GM23338 (cell line): ENCODE data around the gene RMDN3. TPM values are rescaled to one million over a fixed set of nuclear protein-coding genes. Genes with fewer than 3 reads are reported as not detected.

Experiments
- ATAC-seq: fragments of 200-7000 bp; cut with Tn5 transposase; 3 replicates; pipeline ENCODE4 v1.9.1; 2020
- DNase-seq: peaks from one replicate; pipeline ENCODE4 v3.0.0-alpha.2; 2015; ENCODE audit warnings: low spot score
- H2AFZ ChIP-seq: fragments of 200-600 bp; sonication (generic); 2 replicates; pipeline ENCODE4 v1.8.0; 2016; ENCODE audit warnings: antibody characterized with exemption, mild to moderate bottlenecking, moderate library complexity
- H3F3A ChIP-seq: fragments of 200-600 bp; sonication (generic); replicated peaks from 2 replicates; pipeline ENCODE4 v1.8.0; 2017; ENCODE audit warnings: antibody characterized with exemption, mixed run types, low read depth
- H3K27ac ChIP-seq: fragments of 200-600 bp; sonication (generic); 2 replicates; pipeline ENCODE4 v1.6.1; 2016; ENCODE audit warnings: low read depth
- H3K27me3 ChIP-seq: fragments of 200-600 bp; sonication (generic); 2 replicates; pipeline ENCODE4 v1.8.0; 2016; ENCODE audit warnings: mild to moderate bottlenecking, mixed run types, moderate library complexity; ENCODE audit not compliant: insufficient read depth
- H3K36me3 ChIP-seq: fragments of 200-600 bp; sonication (generic); 2 replicates; pipeline ENCODE4 v1.8.0; 2016; ENCODE audit warnings: mild to moderate bottlenecking; ENCODE audit not compliant: insufficient read depth
- H3K4me1 ChIP-seq: fragments of 200-600 bp; sonication (generic); 2 replicates; pipeline ENCODE4 v1.8.0; 2016; ENCODE audit warnings: mild to moderate bottlenecking, moderate library complexity; ENCODE audit not compliant: insufficient read depth
- H3K4me2 ChIP-seq: fragments of 200-600 bp; sonication (generic); 2 replicates; pipeline ENCODE4 v1.7.1; 2017; ENCODE audit warnings: mixed run types
- H3K4me3 ChIP-seq: fragments of 200-600 bp; sonication (generic); 2 replicates; pipeline ENCODE4 v1.6.1; 2016; ENCODE audit warnings: mixed run types
- H3K79me2 ChIP-seq: fragments of 200-600 bp; sonication (generic); replicated peaks from 2 replicates; pipeline ENCODE4 v1.8.0; 2017; ENCODE audit warnings: mild to moderate bottlenecking; ENCODE audit not compliant: insufficient read depth
- H3K9me2 ChIP-seq: fragments of 200-600 bp; sonication (generic); 2 replicates; pipeline ENCODE4 v1.8.0; 2017; ENCODE audit not compliant: insufficient read depth
- H4K20me1 ChIP-seq: fragments of 200-600 bp; sonication (generic); replicated peaks from 2 replicates; pipeline ENCODE4 v1.8.0; 2017; ENCODE audit warnings: mild to moderate bottlenecking; ENCODE audit not compliant: insufficient read depth
- H3K27ac Mint-ChIP-seq: 2 replicates; pipeline ENCODE4 v1.8.0; 2020; ENCODE audit warnings: inconsistent platforms, mild to moderate bottlenecking, moderate library complexity, mixed read lengths
- H3K27me3 Mint-ChIP-seq: 3 replicates; pipeline ENCODE4 v1.8.0; 2022; ENCODE audit warnings: low read depth, mild to moderate bottlenecking, moderate library complexity, mixed read lengths, inconsistent platforms; ENCODE audit not compliant: insufficient read depth, poor library complexity
- H3K36me3 Mint-ChIP-seq: 3 replicates; pipeline ENCODE4 v1.8.0; 2021; ENCODE audit warnings: low read depth, mild to moderate bottlenecking, inconsistent platforms, moderate library complexity, mixed read lengths
- H3K4me1 Mint-ChIP-seq: 3 replicates; pipeline ENCODE4 v1.8.0; 2020; ENCODE audit warnings: mild to moderate bottlenecking, inconsistent platforms, mixed read lengths
- H3K4me3 Mint-ChIP-seq: 3 replicates; pipeline ENCODE4 v1.8.0; 2021; ENCODE audit warnings: moderate library complexity, mild to moderate bottlenecking, inconsistent platforms, mixed read lengths
- H3K9me3 Mint-ChIP-seq: 3 replicates; pipeline ENCODE4 v1.8.0; 2020; ENCODE audit warnings: moderate library complexity, mild to moderate bottlenecking, inconsistent platforms, mixed read lengths
- CREB1 ChIP-seq: fragments of 250-450 bp; sonication (Bioruptor Pico); IDR thresholded peaks from 2 replicates; pipeline ENCODE4 v1.5.0; 2020; ENCODE audit warnings: low read depth, mild to moderate bottlenecking, moderate library complexity
- EZH2 ChIP-seq: fragments of 200-600 bp; sonication (generic); IDR thresholded peaks from one replicate; pipeline ENCODE4 v1.8.0; 2017; ENCODE audit warnings: antibody characterized with exemption, mild to moderate bottlenecking, low read depth; ENCODE audit not compliant: unreplicated experiment
- EZH2phosphoT487 ChIP-seq: fragments of 200-600 bp; sonication (generic); IDR thresholded peaks from one replicate; pipeline ENCODE4 v1.8.1; 2018; ENCODE audit warnings: antibody characterized with exemption; ENCODE audit not compliant: unreplicated experiment
- JUNB ChIP-seq: IDR thresholded peaks from one replicate; pipeline ENCODE4 v1.6.1; 2016; ENCODE audit warnings: antibody characterized with exemption; ENCODE audit not compliant: unreplicated experiment
- REST ChIP-seq: IDR thresholded peaks from one replicate; pipeline ENCODE4 v1.6.1; 2018; ENCODE audit warnings: antibody characterized with exemption; ENCODE audit not compliant: unreplicated experiment
- polyA plus RNA-seq: library from polyadenylated mRNA; unstranded; fragments of >200 nt; fragmentation: Nextera tagmentation; extraction: Ambion mirVana; gene quantifications from 2 replicates; pipeline ENCODE4 v1.2.1, GENCODE V29; 2016
- total RNA-seq: library from RNA; depleted of rRNA; stranded (reverse); fragments of >200 nt; shearing (Covaris generic); gene quantifications from 2 replicates; pipeline ENCODE4 v1.2.3, GENCODE V29; 2014
- TF ChIP-seq, protein P1 (sequence below): IDR thresholded peaks from 2 replicates; pipeline ENCODE4 v1.6.1; 2016; ENCODE audit warnings: antibody characterized with exemption
- TF ChIP-seq, protein P2 (sequence below), 2 experiments: fragments of 200-600 bp in 1 of 2; sonication (generic) in 1 of 2; conservative IDR thresholded peaks; 2 replicates each; pipeline versions ENCODE4 v1.5.1 to v1.6.1; 2016 to 2017; ENCODE audit warnings: antibody characterized with exemption in 2 of 2, low read depth in 2 of 2, mild to moderate bottlenecking in 2 of 2, moderate library complexity in 1 of 2
- TF ChIP-seq, protein P3 (sequence below): fragments of 250-450 bp; sonication (Bioruptor Pico); IDR thresholded peaks from 2 replicates; pipeline ENCODE4 v1.5.0; 2020; ENCODE audit warnings: mild to moderate bottlenecking, moderate library complexity

Gene RMDN3
- total and polyA plus RNA-seq, 2 experiments from 2014 or later = 15.6 to 17.0 TPM

DNA sequence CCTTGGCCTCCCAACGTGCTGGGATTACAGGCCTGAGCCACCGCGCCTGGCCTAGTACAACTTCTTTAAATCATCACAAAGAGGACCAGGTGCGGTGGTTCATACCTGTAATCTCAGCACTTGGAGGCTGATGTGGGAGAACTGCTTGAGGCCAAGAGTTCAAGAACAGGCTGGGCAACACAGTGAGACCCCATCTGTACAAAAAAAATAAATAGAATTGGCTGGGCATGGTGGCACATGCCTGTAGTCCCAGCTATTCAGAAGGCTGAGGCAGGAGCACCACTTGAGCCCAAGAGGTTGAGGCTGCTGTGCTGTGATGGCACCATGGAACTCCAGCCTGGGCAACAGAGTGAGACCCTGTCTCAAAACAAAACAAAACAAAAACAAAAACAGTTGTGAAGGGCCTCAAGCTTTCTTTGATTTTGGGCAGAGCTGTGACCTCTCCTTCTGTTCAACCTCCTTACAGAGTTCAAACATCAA, 5.9 kb downstream of the RMDN3 start (continued):
- no peak for TF ChIP-seq EZH2phosphoT487
- TF ChIP-seq, protein P1, sequence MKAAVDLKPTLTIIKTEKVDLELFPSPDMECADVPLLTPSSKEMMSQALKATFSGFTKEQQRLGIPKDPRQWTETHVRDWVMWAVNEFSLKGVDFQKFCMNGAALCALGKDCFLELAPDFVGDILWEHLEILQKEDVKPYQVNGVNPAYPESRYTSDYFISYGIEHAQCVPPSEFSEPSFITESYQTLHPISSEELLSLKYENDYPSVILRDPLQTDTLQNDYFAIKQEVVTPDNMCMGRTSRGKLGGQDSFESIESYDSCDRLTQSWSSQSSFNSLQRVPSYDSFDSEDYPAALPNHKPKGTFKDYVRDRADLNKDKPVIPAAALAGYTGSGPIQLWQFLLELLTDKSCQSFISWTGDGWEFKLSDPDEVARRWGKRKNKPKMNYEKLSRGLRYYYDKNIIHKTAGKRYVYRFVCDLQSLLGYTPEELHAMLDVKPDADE = no peak

GRCh38 chr15:40747685-40748631, 7.1 kb downstream of the RMDN3 start:
- H3K4me3 Mint-ChIP-seq = no peak overlapping the region
- no peaks in the 10 kb centered on the region for H3K27me3 ChIP-seq
- no peak overlapping the region for H2AFZ ChIP-seq
- no peaks in the 10 kb centered on the region for H3F3A ChIP-seq
- peaks cover 6% of the 10 kb centered on the region for H3K27me3 Mint-ChIP-seq
- no peak overlapping the region for H3K4me2 ChIP-seq
- DNase-seq (no peak), ATAC-seq (no peak)
- no peaks in the 10 kb centered on the region for H3K9me2 ChIP-seq
- H3K4me3 ChIP-seq = no peak overlapping the region
- H3K27ac ChIP-seq = peak overlapping the region; percentile 9; the same call in 1 of the 2 replicates
- no peaks in the 10 kb centered on the region for H3K9me3 Mint-ChIP-seq
- peaks cover 3% of the 10 kb centered on the region for H3K36me3 ChIP-seq
- H3K4me1 Mint-ChIP-seq = peaks cover 16% of the 10 kb centered on the region
- peaks cover 8% of the 10 kb centered on the region for H3K79me2 ChIP-seq
- no peaks in the 10 kb centered on the region for H4K20me1 ChIP-seq
- H3K4me1 ChIP-seq = peaks cover 3% of the 10 kb centered on the region; the same call in 1 of the 2 replicates
- peak overlapping the region; percentile 27; the same call in 1 of the 2 replicates for H3K27ac Mint-ChIP-seq
- peaks cover 21% of the 10 kb centered on the region for H3K36me3 Mint-ChIP-seq
- no peak for TF ChIP-seq REST
- TF ChIP-seq, protein P1 = no peak
- TF ChIP-seq, protein P2, sequence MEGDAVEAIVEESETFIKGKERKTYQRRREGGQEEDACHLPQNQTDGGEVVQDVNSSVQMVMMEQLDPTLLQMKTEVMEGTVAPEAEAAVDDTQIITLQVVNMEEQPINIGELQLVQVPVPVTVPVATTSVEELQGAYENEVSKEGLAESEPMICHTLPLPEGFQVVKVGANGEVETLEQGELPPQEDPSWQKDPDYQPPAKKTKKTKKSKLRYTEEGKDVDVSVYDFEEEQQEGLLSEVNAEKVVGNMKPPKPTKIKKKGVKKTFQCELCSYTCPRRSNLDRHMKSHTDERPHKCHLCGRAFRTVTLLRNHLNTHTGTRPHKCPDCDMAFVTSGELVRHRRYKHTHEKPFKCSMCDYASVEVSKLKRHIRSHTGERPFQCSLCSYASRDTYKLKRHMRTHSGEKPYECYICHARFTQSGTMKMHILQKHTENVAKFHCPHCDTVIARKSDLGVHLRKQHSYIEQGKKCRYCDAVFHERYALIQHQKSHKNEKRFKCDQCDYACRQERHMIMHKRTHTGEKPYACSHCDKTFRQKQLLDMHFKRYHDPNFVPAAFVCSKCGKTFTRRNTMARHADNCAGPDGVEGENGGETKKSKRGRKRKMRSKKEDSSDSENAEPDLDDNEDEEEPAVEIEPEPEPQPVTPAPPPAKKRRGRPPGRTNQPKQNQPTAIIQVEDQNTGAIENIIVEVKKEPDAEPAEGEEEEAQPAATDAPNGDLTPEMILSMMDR (conservative IDR thresholded peaks at IDR 0.05; ENCODE audit: low read depth in 2 of 2) = no peak
- TF ChIP-seq JUNB = no peak
- no peak for TF ChIP-seq CREB1 (CRISPR knock-in tag)
- no peak for TF ChIP-seq EZH2
- TF ChIP-seq, protein P3, sequence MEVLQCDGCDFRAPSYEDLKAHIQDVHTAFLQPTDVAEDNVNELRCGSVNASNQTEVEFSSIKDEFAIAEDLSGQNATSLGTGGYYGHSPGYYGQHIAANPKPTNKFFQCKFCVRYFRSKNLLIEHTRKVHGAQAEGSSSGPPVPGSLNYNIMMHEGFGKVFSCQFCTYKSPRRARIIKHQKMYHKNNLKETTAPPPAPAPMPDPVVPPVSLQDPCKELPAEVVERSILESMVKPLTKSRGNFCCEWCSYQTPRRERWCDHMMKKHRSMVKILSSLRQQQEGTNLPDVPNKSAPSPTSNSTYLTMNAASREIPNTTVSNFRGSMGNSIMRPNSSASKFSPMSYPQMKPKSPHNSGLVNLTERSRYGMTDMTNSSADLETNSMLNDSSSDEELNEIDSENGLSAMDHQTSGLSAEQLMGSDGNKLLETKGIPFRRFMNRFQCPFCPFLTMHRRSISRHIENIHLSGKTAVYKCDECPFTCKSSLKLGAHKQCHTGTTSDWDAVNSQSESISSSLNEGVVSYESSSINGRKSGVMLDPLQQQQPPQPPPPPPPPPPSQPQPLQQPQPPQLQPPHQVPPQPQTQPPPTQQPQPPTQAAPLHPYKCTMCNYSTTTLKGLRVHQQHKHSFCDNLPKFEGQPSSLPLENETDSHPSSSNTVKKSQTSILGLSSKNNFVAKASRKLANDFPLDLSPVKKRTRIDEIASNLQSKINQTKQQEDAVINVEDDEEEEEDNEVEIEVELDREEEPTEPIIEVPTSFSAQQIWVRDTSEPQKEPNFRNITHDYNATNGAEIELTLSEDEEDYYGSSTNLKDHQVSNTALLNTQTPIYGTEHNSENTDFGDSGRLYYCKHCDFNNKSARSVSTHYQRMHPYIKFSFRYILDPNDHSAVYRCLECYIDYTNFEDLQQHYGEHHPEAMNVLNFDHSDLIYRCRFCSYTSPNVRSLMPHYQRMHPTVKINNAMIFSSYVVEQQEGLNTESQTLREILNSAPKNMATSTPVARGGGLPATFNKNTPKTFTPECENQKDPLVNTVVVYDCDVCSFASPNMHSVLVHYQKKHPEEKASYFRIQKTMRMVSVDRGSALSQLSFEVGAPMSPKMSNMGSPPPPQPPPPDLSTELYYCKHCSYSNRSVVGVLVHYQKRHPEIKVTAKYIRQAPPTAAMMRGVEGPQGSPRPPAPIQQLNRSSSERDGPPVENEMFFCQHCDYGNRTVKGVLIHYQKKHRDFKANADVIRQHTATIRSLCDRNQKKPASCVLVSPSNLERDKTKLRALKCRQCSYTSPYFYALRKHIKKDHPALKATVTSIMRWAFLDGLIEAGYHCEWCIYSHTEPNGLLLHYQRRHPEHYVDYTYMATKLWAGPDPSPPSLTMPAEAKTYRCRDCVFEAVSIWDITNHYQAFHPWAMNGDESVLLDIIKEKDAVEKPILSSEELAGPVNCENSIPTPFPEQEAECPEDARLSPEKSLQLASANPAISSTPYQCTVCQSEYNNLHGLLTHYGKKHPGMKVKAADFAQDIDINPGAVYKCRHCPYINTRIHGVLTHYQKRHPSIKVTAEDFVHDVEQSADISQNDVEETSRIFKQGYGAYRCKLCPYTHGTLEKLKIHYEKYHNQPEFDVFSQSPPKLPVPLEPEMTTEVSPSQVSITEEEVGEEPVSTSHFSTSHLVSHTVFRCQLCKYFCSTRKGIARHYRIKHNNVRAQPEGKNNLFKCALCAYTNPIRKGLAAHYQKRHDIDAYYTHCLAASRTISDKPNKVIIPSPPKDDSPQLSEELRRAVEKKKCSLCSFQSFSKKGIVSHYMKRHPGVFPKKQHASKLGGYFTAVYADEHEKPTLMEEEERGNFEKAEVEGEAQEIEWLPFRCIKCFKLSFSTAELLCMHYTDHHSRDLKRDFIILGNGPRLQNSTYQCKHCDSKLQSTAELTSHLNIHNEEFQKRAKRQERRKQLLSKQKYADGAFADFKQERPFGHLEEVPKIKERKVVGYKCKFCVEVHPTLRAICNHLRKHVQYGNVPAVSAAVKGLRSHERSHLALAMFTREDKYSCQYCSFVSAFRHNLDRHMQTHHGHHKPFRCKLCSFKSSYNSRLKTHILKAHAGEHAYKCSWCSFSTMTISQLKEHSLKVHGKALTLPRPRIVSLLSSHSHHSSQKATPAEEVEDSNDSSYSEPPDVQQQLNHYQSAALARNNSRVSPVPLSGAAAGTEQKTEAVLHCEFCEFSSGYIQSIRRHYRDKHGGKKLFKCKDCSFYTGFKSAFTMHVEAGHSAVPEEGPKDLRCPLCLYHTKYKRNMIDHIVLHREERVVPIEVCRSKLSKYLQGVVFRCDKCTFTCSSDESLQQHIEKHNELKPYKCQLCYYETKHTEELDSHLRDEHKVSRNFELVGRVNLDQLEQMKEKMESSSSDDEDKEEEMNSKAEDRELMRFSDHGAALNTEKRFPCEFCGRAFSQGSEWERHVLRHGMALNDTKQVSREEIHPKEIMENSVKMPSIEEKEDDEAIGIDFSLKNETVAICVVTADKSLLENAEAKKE = no peak
